ENCODE data around the gene BCR. TPM values are rescaled to one million over a fixed set of nuclear protein-coding genes. Genes with fewer than 3 reads are reported as not detected.
"Not testable (repeated sequence)": the region's sequence is repeated elsewhere in the genome, so short reads cannot be mapped to it uniquely, and the experiment has no call there.

The BCR gene
- polyA plus RNA-seq, 1 experiment: 24.0 TPM

DNA sequence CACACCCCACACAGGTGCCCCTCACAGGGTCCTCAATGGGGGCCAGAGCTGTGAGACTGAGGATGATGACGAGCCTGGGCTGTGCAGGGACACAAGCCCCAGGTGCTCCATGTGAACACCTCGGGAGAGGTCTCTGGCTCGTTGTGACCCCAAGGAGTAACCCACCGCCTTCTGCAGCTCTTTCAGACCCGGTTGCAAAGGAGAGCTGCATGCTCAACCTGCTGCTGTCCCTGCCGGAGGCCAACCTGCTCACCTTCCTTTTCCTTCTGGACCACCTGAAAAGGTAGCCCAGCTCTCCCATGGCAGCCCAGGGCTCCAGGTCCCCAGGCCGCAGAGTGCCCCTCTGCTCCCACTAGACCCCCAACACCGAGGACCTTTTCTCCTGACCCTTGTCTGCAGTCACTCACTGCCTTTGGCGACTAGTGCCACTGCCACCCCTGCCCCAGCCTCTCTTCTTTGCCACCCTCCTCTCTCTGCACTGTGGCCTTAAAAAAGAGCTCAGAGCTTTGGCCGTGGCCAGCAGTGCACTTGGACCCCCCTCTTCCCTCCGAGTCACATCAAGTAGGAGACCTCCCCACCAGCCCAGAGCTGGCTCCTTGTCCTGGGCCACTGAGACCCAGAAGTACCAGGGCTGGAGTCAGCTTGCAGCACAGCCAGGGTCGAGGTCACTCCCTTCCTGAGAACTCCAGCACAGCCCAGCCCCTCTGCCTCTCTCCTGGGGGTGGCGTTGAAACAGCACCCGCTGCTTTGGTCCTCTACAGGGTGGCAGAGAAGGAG lies 133.7 kb downstream of the BCR start:
- peaks cover 4% of the 10 kb centered on the region; the same call in 1 of the 2 replicates for H3K36me3 ChIP-seq (ENCODE audit: control insufficient read depth, insufficient read depth, low read length)
- TF ChIP-seq, protein P1, sequence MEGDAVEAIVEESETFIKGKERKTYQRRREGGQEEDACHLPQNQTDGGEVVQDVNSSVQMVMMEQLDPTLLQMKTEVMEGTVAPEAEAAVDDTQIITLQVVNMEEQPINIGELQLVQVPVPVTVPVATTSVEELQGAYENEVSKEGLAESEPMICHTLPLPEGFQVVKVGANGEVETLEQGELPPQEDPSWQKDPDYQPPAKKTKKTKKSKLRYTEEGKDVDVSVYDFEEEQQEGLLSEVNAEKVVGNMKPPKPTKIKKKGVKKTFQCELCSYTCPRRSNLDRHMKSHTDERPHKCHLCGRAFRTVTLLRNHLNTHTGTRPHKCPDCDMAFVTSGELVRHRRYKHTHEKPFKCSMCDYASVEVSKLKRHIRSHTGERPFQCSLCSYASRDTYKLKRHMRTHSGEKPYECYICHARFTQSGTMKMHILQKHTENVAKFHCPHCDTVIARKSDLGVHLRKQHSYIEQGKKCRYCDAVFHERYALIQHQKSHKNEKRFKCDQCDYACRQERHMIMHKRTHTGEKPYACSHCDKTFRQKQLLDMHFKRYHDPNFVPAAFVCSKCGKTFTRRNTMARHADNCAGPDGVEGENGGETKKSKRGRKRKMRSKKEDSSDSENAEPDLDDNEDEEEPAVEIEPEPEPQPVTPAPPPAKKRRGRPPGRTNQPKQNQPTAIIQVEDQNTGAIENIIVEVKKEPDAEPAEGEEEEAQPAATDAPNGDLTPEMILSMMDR (IDR thresholded peaks at IDR 0.05; ENCODE audit: insufficient read depth, low read depth, low read length): no peak
- no peak for DNase-seq (ENCODE audit: low read depth)
- ChIA-PET CTCF (interaction anchor here (0.6 to 3.3 kb wide), 4 partner anchors 9 to 228 kb away, joined by 3 to 23 read pairs (median 6); no protein-coding TSS in a partner anchor), POLR2A (no interaction called here)
- H3K4me3 ChIP-seq (ENCODE audit: low read depth, low read length): no peak overlapping the region
- no peaks in the 10 kb centered on the region for H3K27me3 ChIP-seq (ENCODE audit: control insufficient read depth, insufficient read depth, low read length)

DNA sequence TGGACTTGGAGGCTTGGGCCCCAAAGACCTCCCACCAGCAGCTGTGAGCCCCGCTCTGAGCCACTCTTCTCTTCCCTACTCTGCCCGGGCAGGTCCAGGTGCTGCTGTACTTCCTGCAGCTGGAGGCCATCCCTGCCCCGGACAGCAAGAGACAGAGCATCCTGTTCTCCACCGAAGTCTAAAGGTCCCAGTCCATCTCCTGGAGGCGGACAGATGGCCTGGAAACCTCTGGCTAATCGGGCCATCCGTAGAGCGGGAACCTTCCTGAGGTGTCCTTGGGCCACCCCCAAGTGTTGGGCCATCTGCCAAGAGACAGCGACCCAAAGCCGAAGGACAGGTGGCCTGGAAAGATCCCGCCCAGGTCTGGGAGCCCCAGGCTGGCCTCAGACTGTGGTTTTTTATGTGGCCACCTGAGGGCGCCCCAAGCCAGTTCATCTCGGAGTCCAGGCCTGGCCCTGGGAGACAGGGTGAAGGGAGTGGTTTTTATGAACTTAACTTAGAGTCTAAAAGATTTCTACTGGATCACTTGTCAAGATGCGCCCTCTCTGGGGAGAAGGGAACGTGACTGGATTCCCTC lies 135.1 kb downstream of the BCR start:
- no peak for DNase-seq (ENCODE audit: low read depth)
- Histone ChIP-seq H3K27me3 (ENCODE audit: control insufficient read depth, insufficient read depth, low read length) (no peaks in the 10 kb centered on the region), H3K36me3 (ENCODE audit: control insufficient read depth, insufficient read depth, low read length) (peaks cover 4% of the 10 kb centered on the region; the same call in 1 of the 2 replicates), H3K4me3 (ENCODE audit: low read depth, low read length) (no peak overlapping the region)
- POLR2A ChIA-PET: no interaction called here
- TF ChIP-seq, protein P1 (IDR thresholded peaks at IDR 0.05; ENCODE audit: insufficient read depth, low read depth, low read length): peak; percentile 69
- CTCF ChIA-PET: interaction anchor here (0.7 to 3.3 kb wide), 3 partner anchors 10 to 81 kb away, joined by 3 to 23 read pairs (median 9); no protein-coding TSS in a partner anchor

- DNase-seq (ENCODE audit: low read depth); H3K4me3 ChIP-seq (ENCODE audit: low read depth, low read length); H3K36me3 ChIP-seq (ENCODE audit: control insufficient read depth, insufficient read depth, low read length); POLR2A ChIA-PET; H3K27me3 ChIP-seq (ENCODE audit: control insufficient read depth, insufficient read depth, low read length); CTCF ChIA-PET: not testable (repeated sequence)
Observed at GRCh38 chr22:23316596-23316995, 136.3 kb downstream of the BCR start.

DNA sequence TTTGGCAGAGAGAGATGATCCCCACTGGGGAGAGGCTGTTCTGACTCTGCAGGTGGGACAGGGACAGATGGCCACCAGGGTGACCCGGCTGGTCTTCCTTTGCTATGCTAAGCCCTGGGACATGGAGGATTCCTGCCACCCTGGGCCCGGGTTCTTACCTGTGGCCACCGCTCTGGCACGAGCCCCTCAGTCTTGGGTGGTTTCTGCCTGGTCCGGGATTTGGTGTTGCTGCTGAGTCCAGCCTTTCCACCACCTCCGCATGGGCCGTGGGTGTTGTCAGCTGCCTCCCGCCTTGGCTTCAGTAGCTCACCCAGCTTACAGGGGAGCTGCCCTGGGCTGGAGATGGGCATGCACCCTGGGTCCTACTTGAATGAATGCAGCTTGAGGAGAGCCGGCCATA lies 138.0 kb downstream of the BCR start:
- CTCF ChIA-PET: interaction anchor here (1.3 kb wide), 1 partner anchor 68 kb away, joined by 3 read pairs; no protein-coding TSS in a partner anchor
- DNase-seq (ENCODE audit: low read depth); H3K36me3 ChIP-seq (ENCODE audit: control insufficient read depth, insufficient read depth, low read length); H3K4me3 ChIP-seq (ENCODE audit: low read depth, low read length); POLR2A ChIA-PET; H3K27me3 ChIP-seq (ENCODE audit: control insufficient read depth, insufficient read depth, low read length): not testable (repeated sequence)

GRCh38 chr22:23322497-23323080 lies 142.3 kb downstream of the BCR start:
- H3K27me3 ChIP-seq (ENCODE audit: control insufficient read depth, insufficient read depth, low read length); POLR2A ChIA-PET; CTCF ChIA-PET; H3K4me3 ChIP-seq (ENCODE audit: low read depth, low read length); H3K36me3 ChIP-seq (ENCODE audit: control insufficient read depth, insufficient read depth, low read length); DNase-seq (ENCODE audit: low read depth): not testable (repeated sequence)

- H3K4me3 ChIP-seq (ENCODE audit: low read depth, low read length); H3K27me3 ChIP-seq (ENCODE audit: control insufficient read depth, insufficient read depth, low read length); DNase-seq (ENCODE audit: low read depth); H3K36me3 ChIP-seq (ENCODE audit: control insufficient read depth, insufficient read depth, low read length); POLR2A ChIA-PET: not testable (repeated sequence)
- CTCF ChIA-PET: interaction anchor here (2.5 kb wide), 1 partner anchor 61 kb away, joined by 10 read pairs; no protein-coding TSS in a partner anchor
Observed at GRCh38 chr22:23323960-23324688, 143.8 kb downstream of the BCR start.

DNA sequence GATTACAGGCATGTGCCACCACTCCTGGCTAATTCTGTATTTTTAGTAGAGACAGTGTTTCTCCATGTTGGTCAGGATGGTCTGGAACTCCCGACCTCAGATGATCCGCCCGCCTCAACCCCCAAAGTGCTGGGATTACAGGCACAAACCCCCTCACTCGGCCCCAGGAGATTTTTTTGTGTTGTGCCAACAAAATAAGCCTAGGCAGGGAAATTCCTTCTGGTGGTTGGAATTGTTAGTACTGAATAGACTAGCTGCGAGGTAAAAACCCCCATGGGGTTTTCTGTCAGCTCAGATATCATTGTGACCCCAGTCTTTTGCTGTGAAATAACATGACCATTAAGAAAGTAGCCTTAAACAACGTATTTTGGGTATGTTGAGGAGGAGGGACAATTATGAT lies 144.9 kb downstream of the BCR start:
- CTCF ChIA-PET: interaction anchor here (2.5 kb wide), 1 partner anchor 60 kb away, joined by 10 read pairs; no protein-coding TSS in a partner anchor
- Histone ChIP-seq H3K36me3 (ENCODE audit: control insufficient read depth, insufficient read depth, low read length) (no peaks in the 10 kb centered on the region), H3K27me3 (ENCODE audit: control insufficient read depth, insufficient read depth, low read length) (no peaks in the 10 kb centered on the region), H3K4me3 (ENCODE audit: low read depth, low read length) (no peak overlapping the region)
- TF ChIP-seq, protein P1 (IDR thresholded peaks at IDR 0.05; ENCODE audit: insufficient read depth, low read depth, low read length): no peak
- DNase-seq (ENCODE audit: low read depth): no peak
- POLR2A ChIA-PET: no interaction called here

DNA sequence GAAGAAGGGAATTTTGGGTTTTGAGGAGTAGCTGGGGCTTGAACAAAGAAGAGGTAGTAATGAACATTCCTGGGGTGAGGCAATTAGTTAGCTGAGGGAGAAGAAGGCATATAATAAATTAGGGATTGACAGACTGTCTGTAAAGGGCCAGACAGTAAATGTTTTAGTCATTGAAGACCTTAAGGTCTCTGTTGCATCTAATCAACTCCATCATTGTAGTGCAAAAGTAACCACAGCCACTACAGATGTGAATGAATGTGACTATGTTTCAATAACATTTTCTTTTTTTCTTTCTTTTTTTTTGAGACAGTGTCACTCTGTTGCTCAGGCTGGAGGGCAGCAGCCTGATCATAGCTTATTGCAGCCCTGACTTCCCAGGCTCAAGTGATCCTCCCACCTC lies 153.5 kb downstream of the BCR start:
- CTCF ChIA-PET; H3K36me3 ChIP-seq (ENCODE audit: control insufficient read depth, insufficient read depth, low read length); POLR2A ChIA-PET; H3K4me3 ChIP-seq (ENCODE audit: low read depth, low read length); DNase-seq (ENCODE audit: low read depth); H3K27me3 ChIP-seq (ENCODE audit: control insufficient read depth, insufficient read depth, low read length): not testable (repeated sequence)

- POLR2A ChIA-PET; CTCF ChIA-PET; H3K4me3 ChIP-seq (ENCODE audit: low read depth, low read length); H3K27me3 ChIP-seq (ENCODE audit: control insufficient read depth, insufficient read depth, low read length); DNase-seq (ENCODE audit: low read depth); H3K36me3 ChIP-seq (ENCODE audit: control insufficient read depth, insufficient read depth, low read length): not testable (repeated sequence)
Observed at GRCh38 chr22:23337672-23338071, 157.4 kb downstream of the BCR start.
